NCI-H345 treated with DMSO at 0.1 percent for 48 hours (cell line): Measurements from ENCODE around the gene TMEM62.
"Not testable (repeated sequence)": the region's sequence is repeated elsewhere in the genome, so short reads cannot be mapped to it uniquely, and the experiment has no call there.

Source experiments
- DNase-seq: peaks from one replicate; lab custom pipeline; 2025; ENCODE audit not compliant: unreplicated experiment; lab: John Stamatoyannopoulos, UW

Gene TMEM62

GRCh38 chr15:43208052-43209002 is 74.9 kb downstream of the TMEM62 start:
- DNase-seq = no peak

GRCh38 chr15:43209059-43209824 is 75.9 kb downstream of the TMEM62 start:
- DNase-seq = no peak

- no peak for DNase-seq
Measured at GRCh38 chr15:43210172-43210745, 76.9 kb downstream of the TMEM62 start.

DNA sequence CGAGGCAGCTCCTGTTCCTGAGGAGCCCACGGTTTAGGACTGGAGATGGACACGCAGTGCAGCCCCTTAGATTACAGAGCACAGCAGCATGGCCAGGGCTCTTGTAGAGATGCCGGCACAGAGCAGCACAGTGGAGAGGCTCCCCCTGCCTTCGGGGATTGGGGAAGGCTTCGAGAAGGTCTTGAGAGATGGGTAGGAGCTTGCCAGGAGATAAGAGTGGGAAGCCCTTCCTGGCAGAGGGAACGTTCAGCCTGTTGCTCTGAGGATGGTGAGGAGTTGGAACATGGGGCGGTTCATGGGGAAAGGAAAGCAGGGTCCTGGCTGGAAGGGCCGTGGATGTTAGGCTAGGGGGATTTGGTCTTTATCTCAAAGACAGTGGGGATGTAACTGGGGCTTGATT is 77.4 kb downstream of the TMEM62 start:
- DNase-seq = no peak

- DNase-seq = no peak
Measured at GRCh38 chr15:43211224-43211735, 77.9 kb downstream of the TMEM62 start.

- no peak for DNase-seq
Measured at GRCh38 chr15:43212299-43212698, 78.9 kb downstream of the TMEM62 start.

- DNase-seq = no peak
Measured at GRCh38 chr15:43212951-43213350, 79.6 kb downstream of the TMEM62 start.

GRCh38 chr15:43213466-43213865 is 80.1 kb downstream of the TMEM62 start:
- DNase-seq = no peak

DNA sequence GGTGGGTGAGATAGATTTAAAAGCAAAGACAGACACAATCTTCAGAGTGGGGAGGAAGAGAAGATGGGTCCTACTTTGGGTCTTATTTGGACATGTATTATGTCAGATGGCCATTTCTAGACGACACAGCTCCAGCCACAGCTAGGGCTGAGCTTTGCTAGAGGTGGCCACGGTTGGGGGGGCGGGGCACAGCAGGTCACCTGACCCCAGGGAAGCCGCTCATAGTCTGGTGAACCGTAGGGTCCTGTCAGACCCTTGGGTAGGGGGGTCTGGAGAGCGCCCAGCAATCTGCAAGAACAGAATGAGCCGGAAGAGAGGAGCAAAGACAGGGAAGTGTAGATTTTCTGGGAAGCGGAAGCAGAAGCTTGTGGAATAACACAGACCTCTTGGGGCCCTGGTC is 80.8 kb downstream of the TMEM62 start:
- no peak for DNase-seq

GRCh38 chr15:43214592-43215295 is 81.4 kb downstream of the TMEM62 start:
- DNase-seq = no peak

- no peak for DNase-seq
Measured at GRCh38 chr15:43215961-43216360, 82.6 kb downstream of the TMEM62 start.

DNA sequence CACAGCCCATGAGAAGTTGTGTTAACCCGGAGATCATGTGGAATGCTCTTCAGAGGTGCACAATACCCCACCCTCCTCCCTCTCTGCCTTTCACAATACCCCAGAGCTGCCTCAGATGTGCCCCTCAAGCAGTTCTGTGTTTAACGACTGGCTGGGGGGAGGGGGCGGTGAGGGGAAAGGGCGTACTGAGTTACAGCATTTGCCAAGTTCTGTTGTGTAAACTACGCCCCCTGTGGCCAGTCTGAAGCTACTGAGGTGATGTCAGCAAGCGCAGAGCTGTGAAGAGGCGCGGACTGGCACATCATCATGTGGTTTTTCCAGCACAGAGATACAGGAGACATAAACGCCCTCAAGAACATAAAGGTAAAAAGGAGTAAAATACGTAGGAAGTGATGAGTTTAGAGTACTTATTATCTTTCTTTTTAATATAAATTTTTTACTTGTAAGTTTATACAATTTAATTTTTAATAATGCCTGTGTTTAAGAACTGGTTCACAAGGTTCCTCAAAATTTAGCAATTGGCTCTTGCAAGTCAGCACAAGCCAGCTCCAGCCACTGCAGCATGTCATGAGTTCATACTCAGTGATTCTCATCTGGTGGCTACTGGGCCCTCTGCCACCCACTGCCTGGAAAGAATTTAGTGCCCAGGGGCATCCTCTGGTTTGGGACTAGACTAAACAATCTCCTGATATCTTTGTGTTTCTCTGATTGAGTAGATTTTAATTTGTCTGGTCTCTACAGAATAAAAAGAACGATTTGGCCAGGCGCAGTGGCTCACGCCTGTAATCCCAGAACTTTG is 85.7 kb downstream of the TMEM62 start:
- no peak for DNase-seq

DNA sequence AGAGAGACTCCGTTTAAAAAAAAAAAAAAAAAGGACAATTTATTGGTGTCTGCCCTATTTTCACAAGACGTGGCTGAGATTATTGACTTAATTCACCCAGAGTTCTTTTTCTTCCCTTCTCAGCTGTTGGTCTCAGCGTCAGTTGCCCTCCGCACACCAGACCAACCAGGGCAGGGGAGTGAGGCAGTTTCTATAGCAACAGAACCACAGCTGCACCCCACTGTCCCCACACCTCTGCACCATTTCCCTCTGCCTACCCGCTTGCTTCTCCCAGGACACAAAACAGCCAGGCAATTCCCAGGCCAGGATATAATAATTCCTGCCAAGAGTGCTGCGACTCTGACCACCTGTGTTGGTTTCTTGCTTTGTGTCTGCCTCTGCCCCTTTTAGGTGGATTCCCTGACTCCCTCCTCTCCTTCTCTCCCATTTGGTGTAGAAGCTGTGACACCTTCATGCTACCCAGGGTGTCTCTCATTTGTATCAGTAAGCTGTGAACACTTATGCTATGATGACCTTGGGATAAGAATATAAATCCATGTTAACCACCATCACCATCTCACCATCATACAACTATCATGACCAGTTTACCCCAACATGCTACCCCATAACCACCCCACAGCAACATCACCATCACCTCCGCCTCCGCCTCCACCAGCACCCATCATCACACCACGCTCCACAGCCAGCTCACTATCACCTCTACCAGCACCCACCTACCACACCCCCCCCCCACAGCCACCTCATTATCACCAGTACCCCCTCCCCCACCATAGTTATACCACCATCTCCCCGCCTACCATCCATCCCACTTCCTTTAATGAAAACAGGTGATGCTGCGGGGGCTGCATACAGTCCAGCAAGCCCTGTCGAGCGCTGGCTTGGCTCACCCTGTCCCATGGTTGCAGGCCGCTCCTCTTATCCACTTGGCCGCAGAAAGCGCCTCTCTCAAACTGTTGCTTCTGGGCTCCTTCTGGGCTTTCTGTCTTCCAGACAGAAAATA is 86.8 kb downstream of the TMEM62 start:
- DNase-seq = no peak

DNA sequence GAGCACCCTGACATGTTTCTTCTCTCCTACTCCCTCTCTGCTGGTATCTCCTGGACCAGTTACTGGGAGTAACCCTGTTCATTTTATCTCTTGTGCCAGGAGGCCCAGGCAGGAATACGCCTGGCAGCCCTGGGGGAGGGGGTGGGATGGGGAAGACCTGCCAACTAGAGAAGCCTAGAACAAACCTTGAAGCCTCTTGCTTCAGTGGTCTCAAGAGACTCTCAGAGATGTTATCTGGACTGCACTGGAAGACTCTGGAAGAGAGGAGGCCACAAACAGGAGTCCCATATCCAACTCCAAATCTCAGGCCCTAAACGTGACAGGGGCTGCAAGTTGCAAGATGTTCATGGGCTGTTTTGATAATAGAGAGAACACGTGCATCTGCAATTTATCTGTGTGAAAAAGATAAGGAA is 87.6 kb downstream of the TMEM62 start, which contains the start of gene EPB42:
Gene EPB42 (minus strand): TSS at position 28 of the 413 bp plus-strand sequence. CDS start 193 bp downstream, outside the sequence.
- DNase-seq = no peak

- no peak for DNase-seq
Measured at GRCh38 chr15:43221422-43221821, 88.0 kb downstream of the TMEM62 start.

- DNase-seq = peak; percentile 2
Measured at GRCh38 chr15:43225201-43225949, 92.0 kb downstream of the TMEM62 start.

DNA sequence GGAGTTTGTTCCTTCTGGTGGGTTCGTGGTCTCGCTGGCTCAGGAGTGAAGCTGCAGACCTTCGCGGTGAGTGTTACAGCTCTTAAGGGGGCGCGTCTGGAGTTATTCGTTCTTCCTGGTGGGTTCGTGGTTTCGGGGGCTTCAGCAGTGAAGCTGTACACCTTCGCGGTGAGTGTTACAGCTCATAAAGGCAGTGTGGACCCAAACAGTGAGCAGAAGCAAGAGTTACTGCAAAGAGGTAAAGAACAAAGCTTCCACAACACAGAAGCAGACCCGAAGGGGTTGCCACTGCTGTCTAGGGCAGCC is 92.5 kb downstream of the TMEM62 start:
- not testable (repeated sequence) for DNase-seq
